ENCODE measurements around the gene SRSF8. TPM values are rescaled to one million over a fixed set of nuclear protein-coding genes. Genes with fewer than 3 reads are reported as not detected.

Gene SRSF8
- total RNA-seq, 1 experiment from 2014 or later = 48.5 TPM

GRCh38 chr11:95072948-95073347, 6.2 kb downstream of the SRSF8 start:
- Mint-ChIP-seq H3K9me3 (ENCODE audit: unreplicated experiment) (no peaks in the 10 kb centered on the region), H3K27ac (ENCODE audit: low read depth, unreplicated experiment) (no peak overlapping the region), H3K4me1 (ENCODE audit: insufficient read depth, unreplicated experiment) (peaks cover 48% of the 10 kb centered on the region)

DNA sequence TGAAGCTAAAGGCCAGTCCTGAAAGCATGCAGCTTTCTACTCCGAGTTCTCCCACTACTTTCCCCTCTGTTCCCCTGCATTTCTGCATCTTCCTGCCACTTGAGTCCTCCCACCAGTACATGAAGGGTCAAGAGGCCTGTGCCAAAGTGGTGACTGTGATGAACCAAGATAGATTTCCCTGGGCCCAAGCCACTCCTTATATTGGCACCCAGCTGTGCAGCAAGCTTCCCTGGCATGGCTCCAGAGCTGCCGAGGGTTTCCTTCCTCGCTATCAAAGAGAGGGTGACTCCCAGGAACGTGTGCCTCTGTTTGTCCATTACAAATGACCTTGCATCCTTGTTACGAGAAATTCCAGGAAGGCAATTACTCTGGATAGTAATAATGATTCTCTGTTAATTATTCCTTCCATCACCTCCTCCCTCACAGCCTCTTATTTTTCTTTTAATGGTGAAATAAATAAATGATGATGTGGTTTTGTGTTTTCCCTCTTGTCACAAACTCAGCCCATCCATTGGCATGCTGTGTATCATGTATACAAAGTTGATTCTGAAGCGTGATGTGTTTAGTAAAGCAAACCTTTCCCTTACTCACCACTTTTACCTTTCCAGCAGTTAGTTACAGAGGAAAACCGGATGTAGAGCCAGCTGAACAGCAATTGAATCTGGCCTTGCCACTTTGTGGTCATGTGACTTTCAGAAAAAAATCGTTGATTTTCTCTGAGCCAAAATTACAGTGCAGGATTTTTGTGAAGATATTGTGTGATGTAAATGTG, 8.3 kb downstream of the SRSF8 start:
- ChIA-PET CTCF (interaction anchor here (0.6 to 5.2 kb wide), 7 partner anchors 11 to 1180 kb away, joined by 3 to 50 read pairs (median 4); no protein-coding TSS in a partner anchor), POLR2A (interaction anchor here (1.1 to 13.0 kb wide), 9 partner anchors 7 to 714 kb away, joined by 3 to 242 read pairs (median 6); partner anchors contain the start of genes ENDOD1 and SRSF8)
- Mint-ChIP-seq H3K27ac (ENCODE audit: low read depth, unreplicated experiment) (peak overlapping the region; percentile 68), H3K36me3 (ENCODE audit: insufficient read depth, unreplicated experiment) (peaks cover 16% of the 10 kb centered on the region), H3K9me3 (ENCODE audit: unreplicated experiment) (no peaks in the 10 kb centered on the region), H3K4me3 (ENCODE audit: unreplicated experiment) (no peak overlapping the region), H3K4me1 (ENCODE audit: insufficient read depth, unreplicated experiment) (peaks cover 48% of the 10 kb centered on the region), H3K27me3 (ENCODE audit: insufficient read depth, unreplicated experiment) (no peaks in the 10 kb centered on the region)
- intact Hi-C loops (cut with micrococcal nuclease) = no loop called here
- TF ChIP-seq, protein P1, sequence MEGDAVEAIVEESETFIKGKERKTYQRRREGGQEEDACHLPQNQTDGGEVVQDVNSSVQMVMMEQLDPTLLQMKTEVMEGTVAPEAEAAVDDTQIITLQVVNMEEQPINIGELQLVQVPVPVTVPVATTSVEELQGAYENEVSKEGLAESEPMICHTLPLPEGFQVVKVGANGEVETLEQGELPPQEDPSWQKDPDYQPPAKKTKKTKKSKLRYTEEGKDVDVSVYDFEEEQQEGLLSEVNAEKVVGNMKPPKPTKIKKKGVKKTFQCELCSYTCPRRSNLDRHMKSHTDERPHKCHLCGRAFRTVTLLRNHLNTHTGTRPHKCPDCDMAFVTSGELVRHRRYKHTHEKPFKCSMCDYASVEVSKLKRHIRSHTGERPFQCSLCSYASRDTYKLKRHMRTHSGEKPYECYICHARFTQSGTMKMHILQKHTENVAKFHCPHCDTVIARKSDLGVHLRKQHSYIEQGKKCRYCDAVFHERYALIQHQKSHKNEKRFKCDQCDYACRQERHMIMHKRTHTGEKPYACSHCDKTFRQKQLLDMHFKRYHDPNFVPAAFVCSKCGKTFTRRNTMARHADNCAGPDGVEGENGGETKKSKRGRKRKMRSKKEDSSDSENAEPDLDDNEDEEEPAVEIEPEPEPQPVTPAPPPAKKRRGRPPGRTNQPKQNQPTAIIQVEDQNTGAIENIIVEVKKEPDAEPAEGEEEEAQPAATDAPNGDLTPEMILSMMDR (IDR thresholded peaks at IDR 0.05; ENCODE audit: unreplicated experiment) = no peak
- peak; percentile 71 for DNase-seq (ENCODE audit: unreplicated experiment)
- BruUV-seq (replicated peaks) = no TSS peak

More at GRCh38 chr11:95072948-95073347, 6.2 kb downstream of the SRSF8 start:
- BruUV-seq (replicated peaks) = no TSS peak
- ChIA-PET POLR2A (interaction anchor here (0.6 to 13.0 kb wide), 9 partner anchors 9 to 600 kb away, joined by 3 to 242 read pairs (median 4); partner anchors contain the start of genes CWC15, ENDOD1 and KDM4D), CTCF (interaction anchor here (0.6 to 5.2 kb wide), 9 partner anchors 16 to 632 kb away, joined by 3 to 50 read pairs (median 4); no protein-coding TSS in a partner anchor)
- TF ChIP-seq, protein P1 (IDR thresholded peaks at IDR 0.05; ENCODE audit: unreplicated experiment) = no peak
- DNase-seq (ENCODE audit: unreplicated experiment) = no peak
- intact Hi-C loops (cut with micrococcal nuclease) = no loop called here
- H3K36me3 Mint-ChIP-seq (ENCODE audit: insufficient read depth, unreplicated experiment) = peaks cover 30% of the 10 kb centered on the region
- H3K4me3 Mint-ChIP-seq (ENCODE audit: unreplicated experiment) = no peak overlapping the region
- no peaks in the 10 kb centered on the region for H3K27me3 Mint-ChIP-seq (ENCODE audit: insufficient read depth, unreplicated experiment)

DNA sequence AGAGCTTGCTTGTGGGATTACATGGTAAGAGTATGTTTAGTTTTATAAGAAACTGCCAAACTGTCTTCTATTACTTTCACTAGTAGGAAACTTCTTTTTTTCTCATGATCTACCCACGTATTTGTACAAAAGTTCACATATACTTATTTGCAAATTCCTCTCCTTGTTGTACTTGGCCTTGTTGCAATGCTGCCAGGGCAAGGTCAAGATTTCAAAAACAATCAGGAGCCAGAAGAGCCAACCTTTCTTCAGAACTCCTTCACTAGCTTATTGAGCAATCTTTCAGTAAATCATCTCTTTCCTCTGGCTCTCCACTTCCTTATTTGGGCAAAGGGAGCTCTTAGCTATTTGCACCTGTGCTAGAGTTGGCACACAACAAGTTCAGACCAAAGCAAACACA, 9.7 kb downstream of the SRSF8 start:
- H3K36me3 Mint-ChIP-seq (ENCODE audit: insufficient read depth, unreplicated experiment) = peaks cover 11% of the 10 kb centered on the region
- H3K4me1 Mint-ChIP-seq (ENCODE audit: insufficient read depth, unreplicated experiment) = peaks cover 39% of the 10 kb centered on the region
- peak; percentile 94 for DNase-seq (ENCODE audit: unreplicated experiment)
- peak overlapping the region; percentile 68 for H3K27ac Mint-ChIP-seq (ENCODE audit: low read depth, unreplicated experiment)
- ChIA-PET CTCF (interaction anchor here (0.6 to 5.2 kb wide), 11 partner anchors 9 to 688 kb away, joined by 3 to 50 read pairs (median 4); no protein-coding TSS in a partner anchor), POLR2A (interaction anchor here (0.7 to 13.0 kb wide), 19 partner anchors 9 to 1314 kb away, joined by 3 to 242 read pairs (median 5); partner anchors contain the start of genes CCDC82, CWC15, ENDOD1 and FAM76B)
- TF ChIP-seq, protein P1 (IDR thresholded peaks at IDR 0.05; ENCODE audit: unreplicated experiment) = no peak
- intact Hi-C loops (cut with micrococcal nuclease) = no loop called here
- H3K9me3 Mint-ChIP-seq (ENCODE audit: unreplicated experiment) = no peaks in the 10 kb centered on the region
- H3K4me3 Mint-ChIP-seq (ENCODE audit: unreplicated experiment) = peak overlapping the region; percentile 25
- no TSS peak for BruUV-seq (replicated peaks)
- no peaks in the 10 kb centered on the region for H3K27me3 Mint-ChIP-seq (ENCODE audit: insufficient read depth, unreplicated experiment)

DNA sequence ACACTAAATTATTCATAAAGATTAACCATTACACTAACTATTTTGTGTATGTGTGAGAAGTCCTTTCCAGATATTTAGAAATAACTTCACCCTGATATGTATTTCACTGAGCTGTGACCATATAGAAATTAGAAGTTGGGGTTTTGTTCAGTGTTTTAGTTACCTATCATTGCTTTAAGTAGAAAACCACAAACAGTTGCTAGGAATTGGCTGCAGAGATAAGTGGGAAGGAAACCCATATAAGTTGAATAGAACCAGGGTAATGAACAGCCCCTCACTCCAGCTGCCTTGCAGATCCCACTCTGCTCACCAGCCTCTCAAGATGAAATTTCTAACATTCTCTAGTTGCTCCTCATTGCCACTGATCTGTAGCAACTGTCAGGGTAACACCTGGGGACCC, 10.3 kb downstream of the SRSF8 start:
- Mint-ChIP-seq H3K9me3 (ENCODE audit: unreplicated experiment) (no peaks in the 10 kb centered on the region), H3K36me3 (ENCODE audit: insufficient read depth, unreplicated experiment) (peaks cover 11% of the 10 kb centered on the region), H3K4me1 (ENCODE audit: insufficient read depth, unreplicated experiment) (peaks cover 39% of the 10 kb centered on the region), H3K27ac (ENCODE audit: low read depth, unreplicated experiment) (no peak overlapping the region), H3K27me3 (ENCODE audit: insufficient read depth, unreplicated experiment) (no peaks in the 10 kb centered on the region), H3K4me3 (ENCODE audit: unreplicated experiment) (no peak overlapping the region)
- DNase-seq (ENCODE audit: unreplicated experiment) = no peak
- ChIA-PET CTCF (interaction anchor here (0.7 to 5.2 kb wide), 5 partner anchors 10 to 454 kb away, joined by 3 to 50 read pairs (median 4); no protein-coding TSS in a partner anchor), POLR2A (interaction anchor here (0.7 to 13.0 kb wide), 16 partner anchors 8 to 1313 kb away, joined by 3 to 242 read pairs (median 6); partner anchors contain the start of genes CCDC82, ENDOD1, FAM76B and JRKL)
- intact Hi-C loops (cut with micrococcal nuclease) = no loop called here
- no TSS peak for BruUV-seq (replicated peaks)
- TF ChIP-seq, protein P1 (IDR thresholded peaks at IDR 0.05; ENCODE audit: unreplicated experiment) = no peak
